MG63 (cell line): Measurements from ENCODE around the gene CDKL5. TPM values are rescaled to one million over a fixed set of nuclear protein-coding genes. Genes with fewer than 3 reads are reported as not detected.

Source experiments
- DNase-seq: peaks from one replicate; pipeline ENCODE4 v3.0.0-alpha.2; 2020
- H3K27me3 ChIP-seq: fragments of 250-450 bp; sonication (Bioruptor Pico); 2 replicates; pipeline ENCODE4 v1.5.1; 2020; ENCODE audit warnings: mild to moderate bottlenecking, moderate library complexity
- H3K36me3 ChIP-seq: fragments of 250-450 bp; sonication (Bioruptor Pico); 2 replicates; pipeline ENCODE4 v1.5.1; 2020; ENCODE audit warnings: mild to moderate bottlenecking, moderate library complexity
- H3K4me3 ChIP-seq: fragments of 250-450 bp; sonication (Bioruptor Pico); 2 replicates; pipeline ENCODE4 v1.5.1; 2020; ENCODE audit warnings: mild to moderate bottlenecking, moderate library complexity
- H3K9me3 ChIP-seq: fragments of 250-450 bp; sonication (Bioruptor Pico); 2 replicates; pipeline ENCODE4 v1.5.1; 2020; ENCODE audit warnings: mild to moderate bottlenecking, moderate library complexity
- total RNA-seq: library from RNA; depleted of rRNA; stranded (reverse); fragments of >200 nt; shearing (Covaris generic); gene quantifications from 2 replicates; pipeline ENCODE4 v1.2.3, GENCODE V29; 2014; ENCODE audit warnings: low replicate concordance

The CDKL5 gene
- total RNA-seq, 1 experiment from 2014 or later: not detected

GRCh38 chrX:18650662-18651061, 225.3 kb downstream of the CDKL5 start:
- Histone ChIP-seq H3K9me3 (no peaks in the 10 kb centered on the region), H3K4me3 (no peak overlapping the region), H3K36me3 (no peaks in the 10 kb centered on the region), H3K27me3 (no peaks in the 10 kb centered on the region)
- DNase-seq: no peak

GRCh38 chrX:18652636-18653035, 227.2 kb downstream of the CDKL5 start:
- H3K4me3 ChIP-seq: no peak overlapping the region
- H3K27me3 ChIP-seq: no peaks in the 10 kb centered on the region
- DNase-seq: no peak
- no peaks in the 10 kb centered on the region for H3K9me3 ChIP-seq
- H3K36me3 ChIP-seq: no peaks in the 10 kb centered on the region

DNA sequence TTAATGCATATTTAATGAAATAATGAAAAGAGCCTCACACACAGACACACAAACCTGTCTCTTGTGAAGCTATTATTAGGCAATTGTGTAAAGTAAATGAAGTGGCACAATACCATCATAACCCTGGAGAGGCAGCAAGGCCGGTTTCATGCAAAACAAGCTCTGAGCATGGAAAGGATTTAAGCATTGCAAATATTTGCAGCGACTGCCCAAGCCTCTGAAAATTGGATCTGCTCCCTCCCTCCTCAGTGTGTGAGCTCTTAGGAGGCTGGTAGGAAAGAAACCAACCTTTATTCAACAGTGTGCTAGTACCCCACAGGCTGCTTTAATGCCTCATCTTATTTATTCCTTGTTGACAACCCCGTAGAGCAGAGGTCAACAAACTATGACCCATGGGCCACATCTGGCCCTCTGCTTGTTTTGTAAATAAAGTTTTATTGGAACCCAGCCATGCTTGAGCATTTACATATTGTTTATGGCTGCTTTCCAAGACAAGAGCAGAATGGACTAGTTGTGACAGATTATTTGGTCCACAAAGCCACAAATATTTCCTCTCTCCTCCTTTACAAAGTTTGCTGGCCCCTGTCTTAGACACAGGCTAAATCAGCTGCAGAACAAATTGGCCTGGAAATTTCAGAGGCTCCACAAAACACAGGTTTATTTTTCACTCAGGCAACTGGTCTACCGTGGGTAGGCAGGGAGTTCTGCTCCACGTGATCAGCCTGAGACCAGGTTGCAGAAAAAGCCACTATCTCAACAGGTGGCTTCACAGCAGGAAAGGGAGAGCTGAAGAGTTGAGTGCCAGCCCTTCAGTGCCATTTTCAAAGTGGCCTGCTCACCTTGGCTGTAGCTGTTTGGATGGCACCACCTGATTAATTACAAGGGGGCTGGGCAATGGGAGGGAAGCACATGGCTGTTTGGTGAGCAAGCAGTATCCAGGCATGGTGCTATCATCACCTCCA, 229.7 kb downstream of the CDKL5 start:
- no peaks in the 10 kb centered on the region for H3K36me3 ChIP-seq
- H3K4me3 ChIP-seq: no peak overlapping the region
- H3K9me3 ChIP-seq: no peaks in the 10 kb centered on the region
- no peak for DNase-seq
- no peaks in the 10 kb centered on the region for H3K27me3 ChIP-seq

DNA sequence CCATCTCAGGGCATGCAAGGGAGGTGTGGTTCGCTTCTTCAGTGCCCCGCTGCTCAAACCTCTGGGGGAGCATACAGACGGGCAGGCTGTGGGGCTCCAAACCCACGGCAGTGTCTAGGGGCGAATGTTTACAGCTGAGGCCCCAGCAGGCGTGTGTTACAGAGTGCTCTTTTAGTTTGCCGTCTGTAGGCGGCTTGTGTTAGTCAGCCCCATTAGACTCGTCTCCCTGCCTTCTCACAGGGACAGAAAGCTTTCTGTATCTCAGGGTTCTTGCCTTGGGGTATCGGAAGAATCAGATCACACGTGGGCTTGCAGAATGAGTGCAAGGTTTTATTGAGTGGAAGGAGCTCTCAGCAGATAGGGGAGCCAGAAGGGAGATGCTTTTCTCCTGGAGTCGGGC, 235.9 kb downstream of the CDKL5 start:
- Histone ChIP-seq H3K4me3 (no peak overlapping the region), H3K36me3 (no peaks in the 10 kb centered on the region), H3K27me3 (no peaks in the 10 kb centered on the region), H3K9me3 (no peaks in the 10 kb centered on the region)
- DNase-seq: no peak

DNA sequence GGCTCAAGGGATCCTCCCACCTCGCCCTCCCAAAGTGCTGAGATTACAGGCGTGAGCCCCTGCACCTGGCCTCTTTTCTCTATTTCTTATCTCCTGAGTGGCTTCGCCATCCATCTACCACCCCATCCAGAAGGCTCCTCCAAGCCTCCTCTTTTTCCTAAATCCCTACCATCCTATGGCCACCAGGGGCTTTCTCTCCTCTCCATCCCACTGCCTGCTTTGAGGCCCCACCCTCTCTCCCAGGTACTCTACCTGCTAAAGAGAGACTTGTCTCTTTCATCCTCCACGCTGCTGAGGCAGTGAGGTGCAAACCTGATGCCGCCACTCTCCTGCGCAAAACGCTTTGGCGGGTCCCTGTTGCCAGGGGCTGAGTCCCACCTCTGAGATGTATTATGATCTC, 239.5 kb downstream of the CDKL5 start:
- Histone ChIP-seq H3K36me3 (no peaks in the 10 kb centered on the region), H3K27me3 (no peaks in the 10 kb centered on the region), H3K4me3 (no peak overlapping the region), H3K9me3 (no peaks in the 10 kb centered on the region)
- no peak for DNase-seq

- DNase-seq: no peak
- Histone ChIP-seq H3K27me3 (no peaks in the 10 kb centered on the region), H3K9me3 (no peaks in the 10 kb centered on the region)
Measured at GRCh38 chrX:18666614-18667013, 241.2 kb downstream of the CDKL5 start.

DNA sequence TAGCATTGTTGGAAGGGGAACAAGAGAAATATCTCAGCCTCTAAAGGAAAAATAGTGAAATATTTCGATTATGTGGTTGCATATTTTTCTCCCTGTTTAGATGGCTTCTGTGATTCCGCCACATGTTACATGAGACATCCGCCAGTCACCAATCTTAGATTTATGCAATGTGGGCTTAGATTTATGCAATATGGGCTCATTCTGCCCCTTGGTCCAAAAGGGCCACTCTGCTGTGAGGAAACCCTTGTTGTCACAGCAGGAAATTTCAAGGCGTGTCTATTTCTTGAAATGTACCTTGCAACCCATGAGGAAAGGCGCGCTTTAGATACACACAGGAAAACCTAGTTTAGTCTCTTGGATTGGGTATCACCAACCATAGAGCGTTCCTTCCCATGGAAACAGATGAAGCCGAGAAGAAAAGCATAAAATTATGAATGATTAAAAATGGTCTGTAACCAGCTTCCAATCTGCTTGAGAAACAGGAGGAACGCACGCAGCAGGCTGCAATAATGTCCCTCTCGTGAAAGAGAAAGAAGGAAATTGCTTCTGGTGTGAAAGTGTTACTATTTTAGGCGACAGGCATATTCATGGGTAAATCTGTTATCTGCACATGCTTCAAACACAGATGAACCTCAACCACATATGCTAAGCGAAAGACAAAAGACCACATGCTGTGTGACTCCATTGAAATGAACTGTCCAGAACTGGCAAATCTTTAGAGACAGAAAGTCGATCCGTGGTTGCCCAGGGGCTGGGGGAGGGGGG, 242.8 kb downstream of the CDKL5 start:
- H3K4me3 ChIP-seq: no peak overlapping the region
- no peaks in the 10 kb centered on the region for H3K27me3 ChIP-seq
- no peak for DNase-seq
- H3K36me3 ChIP-seq: no peaks in the 10 kb centered on the region
- H3K9me3 ChIP-seq: no peaks in the 10 kb centered on the region

More at GRCh38 chrX:18666614-18667013, 241.2 kb downstream of the CDKL5 start:
- no peak overlapping the region for H3K4me3 ChIP-seq
- H3K36me3 ChIP-seq: no peaks in the 10 kb centered on the region

DNA sequence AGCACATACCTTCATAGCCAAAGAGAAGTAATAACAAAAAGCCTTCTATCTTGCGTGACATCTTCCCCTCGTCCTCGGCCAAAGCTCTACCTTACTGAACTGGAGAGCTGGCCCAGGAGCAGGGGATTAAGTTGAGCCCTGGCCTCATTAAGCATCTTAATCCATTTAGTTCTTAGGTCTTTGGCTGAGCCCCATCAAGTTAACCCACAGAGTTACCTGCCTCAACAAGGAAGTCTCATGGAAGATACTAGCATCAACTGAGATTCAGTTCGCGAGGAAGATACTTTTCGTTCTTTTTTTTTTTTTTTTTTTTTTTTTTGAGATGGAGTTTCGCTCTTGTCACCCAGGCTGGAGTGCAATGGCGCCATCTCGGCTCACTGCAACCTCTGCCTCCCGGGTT, 246.6 kb downstream of the CDKL5 start, which contains the start of gene RS1:
Gene RS1 (minus strand): TSS at position 101 of the 400 bp plus-strand sequence. CDS start 40 bp downstream, at position 61.
- no peaks in the 10 kb centered on the region for H3K9me3 ChIP-seq
- no peak within 1 kb of the TSS for H3K4me3 ChIP-seq
- DNase-seq: no peak
- H3K36me3 ChIP-seq: no peaks in the 10 kb centered on the region
- H3K27me3 ChIP-seq: no peaks in the 10 kb centered on the region

GRCh38 chrX:18674417-18674787, 249.0 kb downstream of the CDKL5 start:
- Histone ChIP-seq H3K27me3 (no peaks in the 10 kb centered on the region), H3K36me3 (no peaks in the 10 kb centered on the region), H3K9me3 (no peaks in the 10 kb centered on the region), H3K4me3 (peak overlapping the region; percentile 74)
- peak; percentile 6 for DNase-seq

DNA sequence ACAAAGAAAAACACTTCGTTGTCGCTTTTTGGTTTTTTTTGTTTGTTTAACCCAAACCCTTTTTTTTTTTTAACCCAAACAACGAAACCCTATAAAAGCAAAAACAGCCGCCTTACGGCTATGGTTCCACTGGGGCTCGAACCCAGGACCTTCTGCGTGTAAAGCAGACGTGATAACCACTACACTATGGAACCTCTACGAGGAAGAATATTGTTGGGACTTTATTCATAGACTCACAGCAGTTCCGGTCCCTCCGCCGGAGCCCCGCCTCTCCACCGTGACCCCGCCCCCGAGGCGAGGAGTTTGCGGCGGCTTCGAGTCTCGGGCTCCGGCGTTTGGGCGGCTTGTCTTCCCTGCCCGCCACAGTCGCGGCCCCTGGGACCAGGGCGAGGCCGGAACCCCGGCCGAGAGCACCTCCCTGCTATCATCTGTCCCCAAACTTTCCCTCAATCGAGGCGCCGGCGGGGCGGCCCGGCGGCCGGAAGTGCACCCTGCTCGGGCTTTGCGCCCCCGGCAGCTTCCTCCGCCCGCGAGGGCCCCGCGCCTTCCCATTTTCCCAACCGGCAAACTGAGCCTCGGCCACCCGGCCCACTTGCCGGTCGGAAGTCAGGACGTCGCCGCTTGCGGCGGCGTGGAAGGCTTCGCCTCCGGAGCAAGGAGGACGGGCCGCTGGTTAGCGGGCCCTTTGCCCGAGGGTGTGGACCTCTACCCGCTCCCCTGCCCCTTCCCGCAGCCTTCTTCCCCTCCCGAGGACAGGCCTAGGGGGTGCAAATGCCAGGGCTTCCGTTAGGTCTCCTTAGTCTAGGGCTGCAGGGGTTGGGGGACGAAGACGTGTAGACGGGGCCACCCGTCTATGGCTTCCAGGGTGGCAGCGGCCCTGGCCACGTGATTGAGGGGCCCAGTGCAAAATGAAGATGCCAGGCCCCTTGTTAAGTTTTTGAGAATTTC, 249.7 kb downstream of the CDKL5 start:
- H3K9me3 ChIP-seq: no peaks in the 10 kb centered on the region
- no peaks in the 10 kb centered on the region for H3K36me3 ChIP-seq
- DNase-seq: peak; percentile 63
- peak overlapping the region; percentile 74 for H3K4me3 ChIP-seq
- no peaks in the 10 kb centered on the region for H3K27me3 ChIP-seq

GRCh38 chrX:18676050-18676449, 250.6 kb downstream of the CDKL5 start:
- Histone ChIP-seq H3K36me3 (no peaks in the 10 kb centered on the region), H3K4me3 (no peak overlapping the region), H3K27me3 (no peaks in the 10 kb centered on the region), H3K9me3 (no peaks in the 10 kb centered on the region)
- DNase-seq: no peak

- no peak overlapping the region for H3K4me3 ChIP-seq
- DNase-seq: peak; percentile 23
- no peaks in the 10 kb centered on the region for H3K9me3 ChIP-seq
Measured at GRCh38 chrX:18676470-18676869, 251.1 kb downstream of the CDKL5 start.

GRCh38 chrX:18677161-18677869, 251.9 kb downstream of the CDKL5 start:
- Histone ChIP-seq H3K27me3 (no peaks in the 10 kb centered on the region), H3K36me3 (no peaks in the 10 kb centered on the region), H3K4me3 (no peak overlapping the region), H3K9me3 (no peaks in the 10 kb centered on the region)
- no peak for DNase-seq

More at GRCh38 chrX:18676470-18676869, 251.1 kb downstream of the CDKL5 start:
- Histone ChIP-seq H3K36me3 (no peaks in the 10 kb centered on the region), H3K27me3 (no peaks in the 10 kb centered on the region)

GRCh38 chrX:18681996-18682395, 256.6 kb downstream of the CDKL5 start:
- no peak overlapping the region for H3K4me3 ChIP-seq
- no peaks in the 10 kb centered on the region for H3K9me3 ChIP-seq
- H3K27me3 ChIP-seq: no peaks in the 10 kb centered on the region
- DNase-seq: no peak
- H3K36me3 ChIP-seq: no peaks in the 10 kb centered on the region

DNA sequence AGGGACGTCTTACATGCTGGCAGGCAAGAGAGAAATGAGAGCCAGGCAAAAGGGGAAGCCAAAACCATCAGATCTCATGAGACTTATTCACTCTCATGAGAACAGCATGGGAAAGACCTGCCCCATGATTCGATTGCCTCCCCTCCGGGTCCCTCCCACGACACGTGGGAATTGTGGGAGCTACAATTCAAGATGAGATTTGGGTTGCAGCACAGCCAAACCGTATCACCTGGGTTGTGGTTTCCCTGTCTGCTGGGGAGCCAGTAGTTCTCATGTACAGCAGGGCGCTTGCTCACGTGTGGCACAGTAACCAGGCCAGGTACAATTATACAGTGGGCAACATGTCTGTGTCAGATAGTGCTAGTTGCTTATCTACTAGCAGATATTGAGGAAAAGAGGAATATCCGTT, 257.6 kb downstream of the CDKL5 start:
- Histone ChIP-seq H3K27me3 (no peaks in the 10 kb centered on the region), H3K9me3 (no peaks in the 10 kb centered on the region), H3K36me3 (no peaks in the 10 kb centered on the region), H3K4me3 (no peak overlapping the region)
- no peak for DNase-seq
